ENCODE data around the gene OR4K14. TPM values are rescaled to one million over a fixed set of nuclear protein-coding genes. Genes with fewer than 3 reads are reported as not detected.

Gene OR4K14
- total RNA-seq (not detected), polyA plus RNA-seq (not detected)
- long read RNA-seq, donor 1 = 0 reads
- long read RNA-seq, donor 2 = 0 reads
- long read RNA-seq, donor 3 = 0 reads

GRCh38 chr14:20019257-20019865, at the start of gene OR4K14:
TSS of gene OR4K14 (minus strand) at chr14:20019307. CDS start at chr14:20015193, 4,114 bp downstream.
- ATAC-seq (no peak), DNase-seq (no peak)
- H3K27ac ChIP-seq = no peak within 1 kb of the TSS
- H3K9me3 ChIP-seq = peaks cover 0 to 5% (median 0%) of the 10 kb centered on the region in 12 donors
- 54 to 65% (median 56%) methylated on average over 2 of the region's 2 CpGs for WGBS, 4 donors
- peaks cover 0 to 5% (median 0%) of the 10 kb centered on the region in 9 donors for H3K27me3 ChIP-seq
- H3K36me3 ChIP-seq = no peaks in the 10 kb centered on the region
- no peak within 1 kb of the TSS for H3K4me3 ChIP-seq
- TF ChIP-seq POLR2A (IDR thresholded peaks at IDR 0.05) (no peak), CTCF (IDR thresholded peaks at IDR 0.05) (no peak)
- no peaks in the 10 kb centered on the region for H3K4me1 ChIP-seq
- intact Hi-C loops (cut with DNase I) = no loop called here

- H3K36me3 ChIP-seq = no peaks in the 10 kb centered on the region
- no peaks in the 10 kb centered on the region for H3K4me1 ChIP-seq
- 52 to 68% (median 64%) methylated on average over 2 of the region's 2 CpGs for WGBS, 4 donors
- no peak within 1 kb of the TSS for H3K4me3 ChIP-seq
- H3K27ac ChIP-seq = no peak within 1 kb of the TSS
- peaks cover 0 to 4% (median 0%) of the 10 kb centered on the region in 12 donors for H3K9me3 ChIP-seq
- ATAC-seq = no peak
- intact Hi-C loops (cut with DNase I) = no loop called here
- TF ChIP-seq POLR2A (IDR thresholded peaks at IDR 0.05) = no peak
- TF ChIP-seq CTCF (IDR thresholded peaks at IDR 0.05) = no peak
- H3K27me3 ChIP-seq = no peaks in the 10 kb centered on the region
- no peak for DNase-seq
Measured at GRCh38 chr14:20059745-20060144, 40.6 kb upstream of the OR4K14 start, which contains the start of gene OR4L1. TSS of gene OR4L1 (plus strand) at chr14:20060045. CDS start at chr14:20060045, 0 bp downstream.

GRCh38 chr14:20048202-20048601, 29.1 kb upstream of the OR4K14 start:
- Histone ChIP-seq H3K9me3 (no peaks in the 10 kb centered on the region), H3K27me3 (peaks cover 0 to 4% (median 0%) of the 10 kb centered on the region in 9 donors), H3K36me3 (no peaks in the 10 kb centered on the region), H3K27ac (no peak overlapping the region), H3K4me1 (no peaks in the 10 kb centered on the region), H3K4me3 (no peak overlapping the region)
- DNase-seq (no peak), ATAC-seq (no peak)
- TF ChIP-seq POLR2A (IDR thresholded peaks at IDR 0.05) (no peak), CTCF (IDR thresholded peaks at IDR 0.05) (no peak)
- intact Hi-C loops (cut with DNase I) = no loop called here
- WGBS, 4 donors = 47 to 58% (median 56%) methylated on average over 1 of the region's 1 CpG

GRCh38 chr14:20044243-20044642, 25.1 kb upstream of the OR4K14 start:
- H3K36me3 ChIP-seq = no peaks in the 10 kb centered on the region
- H3K4me3 ChIP-seq = no peak overlapping the region
- intact Hi-C loops (cut with DNase I) = no loop called here
- WGBS, 4 donors = 56 to 63% (median 61%) methylated on average over 5 of the region's 5 CpGs
- DNase-seq (no peak), ATAC-seq (no peak)
- peaks cover 0 to 4% (median 0%) of the 10 kb centered on the region in 9 donors for H3K27me3 ChIP-seq
- H3K4me1 ChIP-seq = no peaks in the 10 kb centered on the region
- no peak overlapping the region for H3K27ac ChIP-seq
- TF ChIP-seq CTCF (IDR thresholded peaks at IDR 0.05) (no peak), POLR2A (IDR thresholded peaks at IDR 0.05) (no peak)
- H3K9me3 ChIP-seq = no peaks in the 10 kb centered on the region
